Muscle of back (tissue), 13 donors: ENCODE results near the gene PAK1IP1. TPM values are rescaled to one million over a fixed set of nuclear protein-coding genes. Genes with fewer than 3 reads are reported as not detected.
"Not testable (repeated sequence)": the region's sequence is repeated elsewhere in the genome, so short reads cannot be mapped to it uniquely, and the experiment has no call there.

ENCODE experiments used
- DNase-seq, 3 donors: peaks; one replicate each; pipeline versions ENCODE4 v3.0.0 to v3.0.0-alpha.2; 2013
- long read RNA-seq, 9 donors: transcript quantifications; one replicate each; lab custom pipeline, GENCODE V29; 2026
- polyA plus RNA-seq, 10 donors: library from polyadenylated mRNA; unstranded; fragments of 120-200 nt; gene quantifications; one replicate each; pipeline ENCODE4 v1.2.1, GENCODE V29; 2013; ENCODE audit not compliant: insufficient read length in 10 of 10

Gene PAK1IP1
- 10 to 100 TPM; 16.3 to 20.9 (median 17.9) TPM for polyA plus RNA-seq
- long read RNA-seq, donor 1, transcript PAK1IP1-201 (10 exons, 1,800 nt), result major isoform, 5 of 5 reads
- long read RNA-seq, donor 1, partial matches to known transcripts, result 0 of 5 reads
- long read RNA-seq, donor 1, other reads (novel, unspliced or antisense), result 0 of 5 reads
- long read RNA-seq, donor 2, transcript PAK1IP1-201 (10 exons, 1,800 nt), result major isoform, 6 of 6 reads
- long read RNA-seq, donor 2, partial matches to known transcripts, result 0 of 6 reads
- long read RNA-seq, donor 2, other reads (novel, unspliced or antisense), result 0 of 6 reads
- long read RNA-seq, donor 3, result 0 reads
- long read RNA-seq, donor 4, transcript PAK1IP1-201 (10 exons, 1,800 nt), result major isoform, 6 of 6 reads
- long read RNA-seq, donor 4, partial matches to known transcripts, result 0 of 6 reads
- long read RNA-seq, donor 4, other reads (novel, unspliced or antisense), result 0 of 6 reads
- long read RNA-seq, donor 5, partial matches to known transcripts, result 0 of 4 reads
- long read RNA-seq, donor 5, other reads (novel, unspliced or antisense), result 0 of 4 reads
- long read RNA-seq, donor 6, transcript PAK1IP1-201 (10 exons, 1,800 nt), result major isoform, 6 of 6 reads
- long read RNA-seq, donor 6, partial matches to known transcripts, result 0 of 6 reads
- long read RNA-seq, donor 6, other reads (novel, unspliced or antisense), result 0 of 6 reads
- long read RNA-seq, donor 7, partial matches to known transcripts, result 0 of 4 reads
- long read RNA-seq, donor 7, other reads (novel, unspliced or antisense), result 0 of 4 reads
- long read RNA-seq, donor 8, transcript PAK1IP1-201 (10 exons, 1,800 nt), result major isoform, 9 of 9 reads
- long read RNA-seq, donor 8, partial matches to known transcripts, result 0 of 9 reads
- long read RNA-seq, donor 8, other reads (novel, unspliced or antisense), result 0 of 9 reads
- long read RNA-seq, donor 9, partial matches to known transcripts, result 0 of 2 reads
- long read RNA-seq, donor 9, other reads (novel, unspliced or antisense), result 0 of 2 reads

GRCh38 chr6:10694302-10695085 is at the start of gene PAK1IP1, which contains the start of gene C6orf52:
Gene PAK1IP1, plus strand, starts transcription at chr6:10694972. Its CDS starts 14 bp downstream, at chr6:10694986.
Gene C6orf52, minus strand, starts transcription at chr6:10694616. Its CDS starts 7,066 bp downstream, at chr6:10687550.
- peak; percentile 94 to 99 (median 97) for DNase-seq

GRCh38 chr6:10655508-10656055 is 39.2 kb upstream of the PAK1IP1 start:
- no peak for DNase-seq

GRCh38 chr6:10658910-10659698 is 35.7 kb upstream of the PAK1IP1 start:
- DNase-seq, result no peak

- peak in 1 of 3 donors; percentile 29 for DNase-seq
Observed at GRCh38 chr6:10659699-10660348, 34.9 kb upstream of the PAK1IP1 start.

- DNase-seq, result not testable (repeated sequence)
Observed at GRCh38 chr6:10660431-10661191, 34.2 kb upstream of the PAK1IP1 start.

- no peak for DNase-seq
Observed at GRCh38 chr6:10662207-10662606, 32.6 kb upstream of the PAK1IP1 start.

GRCh38 chr6:10662742-10663141 is 32.0 kb upstream of the PAK1IP1 start:
- DNase-seq, result no peak

GRCh38 chr6:10665595-10665994 is 29.2 kb upstream of the PAK1IP1 start:
- not testable (repeated sequence) for DNase-seq

- DNase-seq, result no peak
Observed at GRCh38 chr6:10668126-10668917, 26.4 kb upstream of the PAK1IP1 start.

- DNase-seq, result no peak
Observed at GRCh38 chr6:10676403-10676802, 18.4 kb upstream of the PAK1IP1 start.

GRCh38 chr6:10678456-10678855 is 16.3 kb upstream of the PAK1IP1 start:
- DNase-seq, result no peak

GRCh38 chr6:10681795-10682194 is 13.0 kb upstream of the PAK1IP1 start:
- DNase-seq, result no peak

GRCh38 chr6:10682355-10682988 is 12.3 kb upstream of the PAK1IP1 start:
- DNase-seq, result no peak

- no peak for DNase-seq
Observed at GRCh38 chr6:10684618-10685017, 10.2 kb upstream of the PAK1IP1 start.

GRCh38 chr6:10685092-10685915 is 9.5 kb upstream of the PAK1IP1 start:
- no peak for DNase-seq

GRCh38 chr6:10686901-10687300 is 7.9 kb upstream of the PAK1IP1 start:
- DNase-seq, result no peak

- DNase-seq, result no peak
Observed at GRCh38 chr6:10687582-10687981, 7.2 kb upstream of the PAK1IP1 start.
